Muscle layer of duodenum (tissue), 2 donors: ENCODE results near the gene PRSS50.

ENCODE experiments used
- H3K27ac ChIP-seq: one replicate; pipeline ENCODE4 v1.7.0; 2013; ENCODE audit warnings: mild to moderate bottlenecking, low read length
- H3K27me3 ChIP-seq: one replicate; pipeline ENCODE4 v1.7.0; 2013; ENCODE audit warnings: low read depth, mild to moderate bottlenecking, control low read depth, low read length
- H3K36me3 ChIP-seq, 2 donors: one replicate each; pipeline ENCODE4 v1.7.0; 2013; ENCODE audit warnings: low read length in 2 of 2, control low read depth in 1 of 2, mild to moderate bottlenecking in 1 of 2; ENCODE audit not compliant: insufficient read depth in 2 of 2, control insufficient read depth in 1 of 2
- H3K4me1 ChIP-seq, 2 donors: one replicate each; pipeline ENCODE4 v1.7.0; 2013; ENCODE audit warnings: low read length in 2 of 2, mild to moderate bottlenecking in 2 of 2, control low read depth in 1 of 2, moderate library complexity in 1 of 2; ENCODE audit not compliant: insufficient read depth in 2 of 2, control insufficient read depth in 1 of 2
- H3K4me3 ChIP-seq, 2 donors: one replicate each; pipeline ENCODE4 v1.7.0; 2013; ENCODE audit warnings: low read length in 2 of 2, low read depth in 1 of 2, mild to moderate bottlenecking in 1 of 2
- H3K9me3 ChIP-seq, 2 donors: one replicate each; pipeline ENCODE4 v1.7.0; 2013; ENCODE audit warnings: low read length in 2 of 2, control low read depth in 1 of 2, mild to moderate bottlenecking in 1 of 2; ENCODE audit not compliant: control insufficient read depth in 1 of 2
- donor health status: healthy.

Gene PRSS50

DNA sequence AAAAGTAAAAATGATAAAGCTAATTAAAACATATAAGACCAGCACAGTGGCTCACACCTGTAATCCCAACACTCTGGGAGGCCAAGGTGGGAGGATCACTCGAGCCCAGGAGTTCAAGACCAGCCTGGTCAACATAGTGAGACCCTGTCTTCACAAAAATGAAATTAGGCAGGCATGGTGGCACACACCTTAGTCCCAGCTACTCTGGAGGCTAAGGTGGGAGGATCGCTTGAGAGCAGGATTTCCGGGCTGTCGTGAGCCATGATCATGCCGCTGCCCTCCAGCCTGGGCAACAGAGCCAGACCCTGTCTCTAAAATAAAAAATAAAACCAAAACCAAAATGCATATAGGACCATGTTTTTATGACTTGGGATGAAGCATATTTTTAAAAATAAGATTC is 4.8 kb upstream of the PRSS50 start:
- no peak overlapping the region for H3K27ac ChIP-seq
- no peak overlapping the region for H3K4me3 ChIP-seq
- H3K36me3 ChIP-seq, result no peaks in the 10 kb centered on the region
- no peaks in the 10 kb centered on the region for H3K4me1 ChIP-seq
- H3K27me3 ChIP-seq, result no peaks in the 10 kb centered on the region
- H3K9me3 ChIP-seq, result no peaks in the 10 kb centered on the region

DNA sequence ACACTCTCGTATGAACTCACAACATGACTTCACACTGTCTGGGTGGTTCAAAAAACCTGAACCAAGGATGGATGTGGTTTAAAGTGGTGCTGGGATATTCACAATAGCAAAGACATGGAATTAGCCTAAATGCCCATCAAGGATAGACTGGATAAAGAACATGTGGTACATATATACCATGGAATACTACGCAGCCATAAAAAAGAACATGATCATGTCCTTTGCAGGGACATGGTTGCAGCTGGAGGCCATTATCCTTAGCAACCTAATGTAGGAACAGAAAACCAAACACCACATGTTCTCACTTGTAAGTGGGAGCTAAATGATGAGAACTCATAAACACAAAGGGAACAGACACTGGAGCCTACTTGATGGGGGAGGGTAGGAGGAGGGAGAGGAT is 3.3 kb upstream of the PRSS50 start:
- no peaks in the 10 kb centered on the region for H3K9me3 ChIP-seq
- no peak overlapping the region for H3K27ac ChIP-seq
- H3K4me1 ChIP-seq, result no peaks in the 10 kb centered on the region
- peaks cover 3% of the 10 kb centered on the region for H3K27me3 ChIP-seq
- no peaks in the 10 kb centered on the region for H3K36me3 ChIP-seq
- no peak overlapping the region for H3K4me3 ChIP-seq

DNA sequence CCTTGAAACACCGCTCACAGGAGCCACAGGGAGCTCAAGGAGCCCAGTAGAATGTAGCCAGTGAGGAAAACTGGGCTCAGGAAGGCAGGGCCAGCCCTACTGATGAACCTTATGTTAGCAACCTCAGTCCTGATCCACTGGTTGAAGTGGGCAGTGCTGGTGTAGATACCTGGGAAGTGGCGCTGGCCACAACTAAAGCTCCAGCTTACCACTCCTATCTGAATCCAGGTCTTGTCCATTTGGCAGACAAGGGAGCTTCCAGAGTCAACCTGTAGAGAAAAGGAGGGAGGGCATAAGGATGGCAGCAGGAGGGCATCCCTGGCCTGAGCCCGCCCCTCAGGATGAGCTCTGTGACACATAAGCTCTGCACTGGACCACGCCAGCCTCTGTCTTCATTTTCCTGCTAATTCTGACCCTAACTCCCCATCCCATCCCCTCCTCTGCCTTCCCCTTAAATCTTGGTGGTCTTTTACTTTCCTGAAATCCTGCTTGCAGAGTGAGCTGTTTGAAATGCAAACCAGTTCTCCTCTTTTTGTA is 2.1 kb upstream of the PRSS50 start:
- Histone ChIP-seq H3K4me1 (no peaks in the 10 kb centered on the region), H3K9me3 (no peaks in the 10 kb centered on the region), H3K27me3 (peaks cover 3% of the 10 kb centered on the region), H3K4me3 (no peak overlapping the region), H3K27ac (no peak overlapping the region), H3K36me3 (no peaks in the 10 kb centered on the region)

DNA sequence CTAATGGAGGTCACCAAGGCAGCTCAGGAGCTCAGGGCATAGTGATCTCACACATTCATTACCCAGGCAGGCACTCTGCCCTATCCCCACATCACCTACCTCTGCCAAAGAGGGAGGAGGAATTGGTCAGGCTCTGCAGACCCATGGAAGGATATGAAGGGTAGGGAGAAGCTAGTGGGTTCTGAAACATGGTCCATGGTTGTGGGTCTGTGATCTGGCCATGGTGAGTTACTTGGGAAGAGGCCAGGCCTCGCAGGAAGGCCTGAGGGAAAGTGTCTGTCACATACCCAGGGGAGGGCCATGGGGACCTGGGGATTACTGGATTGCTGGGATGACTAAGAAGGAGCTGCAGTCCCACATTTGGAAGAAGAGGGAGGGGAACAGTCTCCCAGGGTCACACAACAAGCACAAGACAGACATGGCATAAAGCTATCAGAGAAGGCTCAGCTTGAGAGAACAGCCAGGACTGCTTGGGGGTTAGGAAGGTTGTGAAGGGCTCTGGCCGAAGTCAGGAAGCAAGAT is 1.4 kb upstream of the PRSS50 start:
- Histone ChIP-seq H3K4me3 (no peak overlapping the region), H3K4me1 (no peaks in the 10 kb centered on the region), H3K36me3 (no peaks in the 10 kb centered on the region), H3K27me3 (peaks cover 3% of the 10 kb centered on the region), H3K9me3 (no peaks in the 10 kb centered on the region), H3K27ac (no peak overlapping the region)

DNA sequence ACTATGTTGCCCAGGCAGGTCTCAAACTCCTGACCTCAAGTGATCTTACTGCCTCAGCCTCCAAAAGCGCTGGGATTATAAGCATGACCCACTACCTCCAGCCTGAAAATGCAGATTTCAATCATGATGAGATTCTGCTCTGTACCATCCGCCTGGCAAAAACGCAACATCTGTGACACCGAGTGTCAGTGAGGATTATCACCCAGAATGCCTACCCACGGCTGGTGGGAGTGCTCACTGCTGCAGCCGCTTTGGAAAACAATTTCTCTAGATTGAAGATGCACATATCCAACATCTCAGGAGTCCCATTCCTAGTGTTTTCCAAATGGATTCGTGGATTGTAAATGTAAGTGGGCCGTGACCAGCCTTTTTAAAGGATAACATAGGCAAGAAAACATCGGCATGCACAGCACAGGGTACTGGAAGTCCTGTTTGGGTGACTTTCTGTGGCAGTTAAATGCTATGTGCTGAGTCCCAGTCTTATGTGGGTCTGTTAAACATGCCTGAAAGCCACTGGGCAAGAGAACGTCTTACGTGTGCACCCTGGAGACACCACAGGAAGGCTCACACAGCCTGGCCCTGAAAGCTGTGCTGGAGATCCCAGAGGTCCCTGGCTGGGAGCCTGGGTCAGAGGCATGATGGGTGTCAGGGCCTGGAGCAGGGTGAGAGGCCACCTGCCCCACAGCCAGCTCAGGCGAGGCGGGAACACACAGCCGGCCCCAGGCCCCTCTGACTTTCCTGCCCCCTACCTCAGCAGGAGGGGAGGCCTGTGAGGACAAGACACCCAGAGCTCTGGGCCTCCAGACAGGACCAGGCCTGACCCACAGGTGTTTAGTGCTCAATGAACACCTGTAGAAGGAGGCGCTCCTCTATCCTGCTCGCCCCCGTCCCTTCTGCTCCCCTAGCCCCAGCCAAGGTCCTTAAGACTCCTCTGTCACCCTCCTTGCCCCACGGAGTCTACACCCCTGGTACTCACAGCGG is 918 bp downstream of the PRSS50 start:
- peaks cover 3% of the 10 kb centered on the region for H3K27me3 ChIP-seq
- no peaks in the 10 kb centered on the region for H3K9me3 ChIP-seq
- H3K27ac ChIP-seq, result no peak overlapping the region
- H3K4me1 ChIP-seq, result no peaks in the 10 kb centered on the region
- no peaks in the 10 kb centered on the region for H3K36me3 ChIP-seq
- H3K4me3 ChIP-seq, result no peak overlapping the region

DNA sequence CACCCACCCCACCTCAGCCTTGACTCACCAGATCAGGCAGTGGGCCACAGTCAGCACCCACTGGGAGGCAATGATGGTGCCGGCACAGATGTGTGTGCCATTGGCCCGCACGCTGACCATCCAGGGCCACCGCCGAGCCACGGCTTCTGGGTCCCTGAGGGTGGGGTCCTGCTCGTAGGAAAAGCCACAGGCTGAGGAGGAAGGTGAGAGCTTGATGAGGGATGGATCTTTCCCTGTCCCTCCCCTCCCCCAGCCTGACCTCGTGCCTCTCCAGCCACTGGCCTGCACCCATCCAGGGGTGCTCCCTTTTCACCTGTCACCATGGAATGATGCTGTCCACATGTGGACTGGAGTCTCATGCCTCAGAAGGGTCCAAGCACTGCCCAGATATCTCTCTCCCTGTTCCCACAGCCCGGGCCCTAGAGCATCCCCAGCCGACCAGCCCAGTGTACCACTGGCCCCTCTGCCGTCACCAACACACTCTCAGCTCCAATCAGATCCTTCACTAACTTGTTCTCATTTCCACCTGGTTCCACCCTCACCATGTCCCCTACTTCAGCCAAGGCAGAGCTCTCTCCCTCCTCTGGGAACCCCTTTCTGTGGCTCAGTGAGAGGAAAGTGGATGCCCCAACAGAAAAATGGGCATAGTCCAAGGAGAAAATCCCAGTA is 2.0 kb downstream of the PRSS50 start:
- Histone ChIP-seq H3K27ac (no peak overlapping the region), H3K4me3 (no peak overlapping the region), H3K4me1 (no peaks in the 10 kb centered on the region), H3K27me3 (peaks cover 3% of the 10 kb centered on the region), H3K9me3 (no peaks in the 10 kb centered on the region), H3K36me3 (no peaks in the 10 kb centered on the region)

DNA sequence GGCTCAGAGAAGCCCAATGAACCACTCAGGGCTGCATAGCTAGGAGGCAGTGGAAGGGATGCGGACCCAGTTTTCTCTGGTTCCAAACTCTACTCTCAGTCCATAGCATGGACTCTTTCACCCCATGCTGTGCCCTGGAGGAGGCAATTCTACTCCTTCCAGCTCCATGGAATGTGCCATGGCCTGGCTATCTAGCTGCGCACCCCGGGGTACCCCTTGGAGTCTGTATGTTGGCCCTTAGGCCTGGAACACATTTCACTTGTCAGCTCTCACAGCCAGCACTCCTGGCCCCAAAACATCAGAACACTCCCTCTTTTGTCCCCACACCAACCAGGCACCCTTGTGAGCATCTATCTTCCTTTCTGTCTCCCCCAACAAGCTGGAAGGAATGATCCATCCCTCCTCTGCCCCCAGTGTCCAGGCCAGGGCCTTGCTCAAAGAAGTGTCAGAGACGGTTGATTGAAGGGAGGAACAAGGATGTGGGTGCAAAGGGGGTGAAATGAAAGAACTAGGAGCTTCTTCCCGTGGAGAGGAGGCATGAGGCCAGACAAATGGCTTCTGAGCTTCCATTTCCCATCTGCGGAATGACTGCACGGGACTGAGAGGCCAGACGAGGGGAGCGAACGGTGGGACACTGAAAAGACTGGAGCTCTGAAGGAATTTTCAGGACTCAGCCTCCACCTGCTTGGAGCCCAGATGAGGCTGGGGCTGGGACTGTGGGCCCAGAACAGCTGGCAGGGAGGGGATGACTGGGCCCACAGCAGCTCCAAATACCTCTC is 2.8 kb downstream of the PRSS50 start:
- Histone ChIP-seq H3K9me3 (no peaks in the 10 kb centered on the region), H3K27ac (no peak overlapping the region), H3K36me3 (no peaks in the 10 kb centered on the region), H3K27me3 (peaks cover 3% of the 10 kb centered on the region), H3K4me3 (no peak overlapping the region), H3K4me1 (no peaks in the 10 kb centered on the region)

DNA sequence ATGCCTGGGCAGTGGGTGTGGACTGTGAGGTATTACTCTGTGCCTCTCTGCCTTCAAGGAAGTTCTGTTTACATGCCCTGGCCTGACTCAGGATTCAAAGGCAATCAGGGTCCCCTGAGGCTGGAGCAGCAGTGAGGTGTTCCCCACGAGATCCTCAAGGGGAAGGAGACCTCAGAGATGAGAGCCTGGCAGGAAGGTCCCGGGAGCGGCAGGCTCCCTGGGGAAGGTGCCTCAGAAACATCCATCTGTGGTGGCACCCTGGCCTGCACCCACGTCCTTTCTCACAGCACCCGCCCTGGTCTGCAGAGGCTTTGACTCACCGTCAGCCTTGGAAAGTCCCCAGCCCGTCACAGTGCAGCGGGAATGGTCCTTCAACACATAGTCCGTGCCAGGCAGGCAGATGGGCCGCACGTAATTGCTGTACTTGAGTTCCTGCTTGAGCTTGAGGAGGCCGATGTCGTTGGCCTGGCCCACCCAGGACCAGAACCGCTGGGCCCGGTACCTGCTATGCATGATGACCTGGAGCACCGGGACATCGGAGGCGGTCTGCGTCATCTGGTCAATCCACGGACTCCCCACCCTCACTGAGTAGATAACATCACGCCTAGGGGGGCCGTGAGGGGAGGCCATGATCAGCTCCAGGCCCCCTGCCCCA is 3.6 kb downstream of the PRSS50 start:
- Histone ChIP-seq H3K36me3 (no peaks in the 10 kb centered on the region), H3K27ac (no peak overlapping the region), H3K4me3 (no peak overlapping the region)

DNA sequence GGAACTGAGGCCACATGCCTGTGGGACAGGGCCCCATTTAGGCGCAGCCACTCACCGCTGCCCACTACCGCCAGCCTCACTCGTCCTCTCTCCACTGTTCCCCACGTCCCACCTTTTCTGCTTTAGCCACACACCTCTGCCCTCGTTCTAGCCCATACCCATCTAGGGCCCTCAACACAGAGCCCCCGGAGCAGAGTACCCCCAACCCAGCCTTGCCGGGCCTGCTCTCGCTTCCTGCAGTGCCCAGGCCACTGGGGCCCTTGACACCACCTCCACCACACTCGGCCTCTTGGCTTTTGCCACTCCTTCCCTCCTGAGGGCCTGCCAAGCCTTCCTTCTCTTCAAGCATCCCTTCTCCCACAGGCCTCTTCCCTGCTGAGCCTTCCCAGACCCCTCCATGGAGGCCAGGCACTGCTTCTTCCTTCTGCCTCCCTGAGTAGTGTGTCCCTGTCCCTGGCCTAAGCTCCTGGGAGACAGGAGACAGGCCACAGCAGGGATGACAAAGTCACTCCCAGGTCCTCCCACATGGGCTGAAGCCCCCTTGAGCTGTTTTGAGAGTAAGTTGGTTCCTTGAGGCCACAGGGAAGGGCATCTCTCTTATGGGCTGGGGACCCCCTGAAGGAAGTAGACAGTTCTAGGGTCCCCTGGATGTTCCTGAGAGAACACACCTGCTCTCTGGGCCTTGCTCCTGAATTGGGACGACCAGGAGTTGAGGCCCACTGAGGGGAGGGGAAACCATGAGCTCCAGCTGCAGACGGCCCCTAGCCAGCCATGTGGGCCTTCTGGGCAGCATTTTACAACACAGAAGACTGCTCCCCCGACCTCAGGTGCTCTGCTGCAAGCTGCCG is 4.4 kb downstream of the PRSS50 start:
- no peak overlapping the region for H3K4me3 ChIP-seq
- no peak overlapping the region for H3K27ac ChIP-seq
- H3K36me3 ChIP-seq, result no peaks in the 10 kb centered on the region
- H3K4me1 ChIP-seq, result no peaks in the 10 kb centered on the region
- peaks cover 3% of the 10 kb centered on the region for H3K27me3 ChIP-seq
- no peaks in the 10 kb centered on the region for H3K9me3 ChIP-seq

More for the DNA sequence above, 3.6 kb downstream of the PRSS50 start:
- Histone ChIP-seq H3K27me3 (peaks cover 3% of the 10 kb centered on the region), H3K9me3 (no peaks in the 10 kb centered on the region), H3K4me1 (no peaks in the 10 kb centered on the region)
